Activated T-helper 9 cell treated with anti-CD3 and anti-CD28 coated beads, Interleukin-2, amount 50 U/mL, for 16 hours (primary cell): ENCODE data around the gene RAN.
"Not testable (repeated sequence)": the region's sequence is repeated elsewhere in the genome, so short reads cannot be mapped to it uniquely, and the experiment has no call there.

ENCODE experiments used
- DNase-seq: peaks from one replicate; pipeline ENCODE4 v3.0.0-alpha.2; 2020; ENCODE audit warnings: low read depth

RAN gene

GRCh38 chr12:130849561-130850417 is 22.1 kb upstream of the RAN start:
- no peak for DNase-seq

- DNase-seq = no peak
These were observed 21.3 kb upstream of the RAN start for GRCh38 chr12:130850418-130851021.

GRCh38 chr12:130856088-130856487 is 15.8 kb upstream of the RAN start:
- no peak for DNase-seq

DNA sequence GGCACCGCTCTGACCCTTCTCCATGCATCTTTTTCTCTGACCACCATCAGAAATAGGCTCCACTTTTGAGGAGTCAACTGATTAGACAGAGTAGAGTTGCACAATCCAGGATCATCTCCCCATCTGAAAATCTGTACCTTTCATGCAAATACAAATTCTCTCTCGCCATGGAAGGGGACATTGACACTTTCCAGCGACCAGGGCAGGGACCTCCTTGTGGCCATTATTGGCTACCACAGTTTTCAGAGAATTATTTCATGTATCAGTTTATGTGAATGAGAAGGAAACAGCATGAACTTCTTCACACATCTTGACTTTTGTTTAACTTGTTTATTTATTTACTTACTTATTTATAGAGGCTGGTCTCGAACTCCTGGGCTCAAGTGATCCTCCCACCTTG is 13.8 kb upstream of the RAN start:
- DNase-seq = no peak

DNA sequence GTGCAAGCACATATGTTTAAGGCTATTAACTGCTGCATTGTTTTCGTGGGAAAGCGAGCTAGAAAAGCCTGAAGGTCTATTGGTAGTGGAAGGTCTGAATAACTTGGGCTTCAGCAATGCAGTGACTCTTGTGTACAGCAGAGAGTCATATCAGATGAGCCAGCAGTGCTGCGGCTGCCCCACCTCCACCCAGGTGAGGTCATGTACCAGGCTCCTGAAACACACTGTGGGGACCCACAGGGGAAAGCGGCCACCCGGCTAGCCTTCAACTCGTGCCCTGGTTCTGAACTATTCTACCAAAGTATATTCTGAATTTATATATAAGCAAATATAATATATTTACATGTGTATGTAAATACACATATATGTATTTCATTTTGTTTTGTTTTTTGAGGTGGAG is 12.7 kb upstream of the RAN start:
- no peak for DNase-seq

- DNase-seq = no peak
These were observed 11.6 kb upstream of the RAN start for GRCh38 chr12:130860311-130860710.

DNA sequence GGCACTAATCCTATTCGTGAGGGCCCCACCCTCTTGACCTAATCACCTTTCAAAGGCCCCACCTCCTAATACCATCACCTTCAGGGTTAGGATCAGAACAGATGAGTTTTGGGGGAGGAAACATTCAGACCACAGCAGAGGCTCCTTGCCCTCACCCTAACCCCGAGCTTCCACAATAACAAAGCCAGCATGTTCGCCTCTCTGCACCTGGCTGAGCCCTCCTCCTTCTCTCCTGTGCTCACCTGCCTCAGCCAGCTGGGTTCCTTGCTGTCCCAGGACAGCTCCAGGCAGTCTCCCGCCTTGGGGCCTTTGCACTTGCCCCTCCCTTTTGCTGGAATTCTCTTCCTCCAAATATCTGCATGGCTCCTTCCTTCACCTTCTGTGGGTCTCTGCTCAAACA is 9.7 kb upstream of the RAN start:
- DNase-seq = no peak

GRCh38 chr12:130862771-130863170 is 9.1 kb upstream of the RAN start:
- DNase-seq = not testable (repeated sequence)

DNA sequence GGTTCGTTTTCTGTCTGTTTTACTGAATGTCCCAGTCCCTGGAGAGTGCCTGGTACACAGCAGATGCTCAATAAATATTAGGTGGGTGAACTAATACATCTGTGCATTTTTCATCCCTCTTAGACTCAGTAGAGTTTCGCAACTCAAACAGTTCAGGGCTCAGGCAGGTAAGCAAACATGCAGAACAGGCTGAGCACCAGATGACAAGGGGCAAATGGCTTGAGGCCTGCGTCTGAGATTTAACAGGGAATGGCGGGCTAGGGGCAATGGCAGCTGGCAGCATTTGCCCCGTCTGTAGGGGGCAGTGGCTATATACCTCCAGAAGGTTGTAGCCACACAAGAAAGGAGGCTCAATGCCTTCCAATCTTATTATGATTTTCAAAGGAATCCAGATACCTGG is 8.6 kb upstream of the RAN start:
- DNase-seq = no peak

- no peak for DNase-seq
These were observed 3.5 kb upstream of the RAN start for GRCh38 chr12:130868412-130868811.

DNA sequence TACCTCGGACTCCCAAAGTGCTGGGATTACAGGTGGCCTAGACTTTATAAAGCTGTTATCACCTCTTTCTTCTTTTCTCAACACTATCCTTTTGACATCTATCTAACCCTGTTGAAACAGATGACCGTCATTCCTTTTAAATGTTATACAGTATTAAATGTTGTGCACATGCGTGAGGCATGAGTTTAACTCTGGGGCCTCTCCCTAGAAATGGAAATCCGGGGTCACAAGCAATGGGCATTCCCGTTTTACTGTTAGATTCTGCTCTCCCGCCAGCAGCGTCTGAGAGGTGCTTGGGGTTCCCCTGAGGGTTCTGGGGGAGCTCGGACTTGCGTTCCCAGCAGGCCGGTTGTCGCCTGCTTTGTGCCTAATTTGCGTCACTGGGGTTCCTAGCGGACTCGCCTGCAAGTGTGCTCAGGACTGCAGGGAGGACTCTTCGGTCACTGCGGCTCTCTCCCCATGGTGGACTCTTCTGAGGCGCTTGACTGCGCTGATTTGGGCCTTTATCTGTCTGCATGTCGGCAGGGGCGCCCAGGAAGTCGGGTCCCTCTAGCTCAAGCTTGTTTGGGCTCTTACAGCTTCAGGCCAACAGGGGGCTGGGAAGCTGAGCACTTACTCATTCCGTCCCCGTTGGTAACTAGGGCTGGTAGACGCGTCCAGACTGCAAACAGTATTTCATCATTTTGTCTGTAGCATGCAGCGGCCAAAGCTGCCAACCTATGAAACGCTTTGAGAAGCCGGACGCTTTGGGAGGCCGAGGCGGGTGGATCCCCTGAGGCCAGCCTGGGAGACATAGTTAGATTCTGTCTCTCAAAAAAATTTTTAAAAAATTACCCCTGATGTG is 1.2 kb upstream of the RAN start:
- DNase-seq = peak; percentile 53

DNA sequence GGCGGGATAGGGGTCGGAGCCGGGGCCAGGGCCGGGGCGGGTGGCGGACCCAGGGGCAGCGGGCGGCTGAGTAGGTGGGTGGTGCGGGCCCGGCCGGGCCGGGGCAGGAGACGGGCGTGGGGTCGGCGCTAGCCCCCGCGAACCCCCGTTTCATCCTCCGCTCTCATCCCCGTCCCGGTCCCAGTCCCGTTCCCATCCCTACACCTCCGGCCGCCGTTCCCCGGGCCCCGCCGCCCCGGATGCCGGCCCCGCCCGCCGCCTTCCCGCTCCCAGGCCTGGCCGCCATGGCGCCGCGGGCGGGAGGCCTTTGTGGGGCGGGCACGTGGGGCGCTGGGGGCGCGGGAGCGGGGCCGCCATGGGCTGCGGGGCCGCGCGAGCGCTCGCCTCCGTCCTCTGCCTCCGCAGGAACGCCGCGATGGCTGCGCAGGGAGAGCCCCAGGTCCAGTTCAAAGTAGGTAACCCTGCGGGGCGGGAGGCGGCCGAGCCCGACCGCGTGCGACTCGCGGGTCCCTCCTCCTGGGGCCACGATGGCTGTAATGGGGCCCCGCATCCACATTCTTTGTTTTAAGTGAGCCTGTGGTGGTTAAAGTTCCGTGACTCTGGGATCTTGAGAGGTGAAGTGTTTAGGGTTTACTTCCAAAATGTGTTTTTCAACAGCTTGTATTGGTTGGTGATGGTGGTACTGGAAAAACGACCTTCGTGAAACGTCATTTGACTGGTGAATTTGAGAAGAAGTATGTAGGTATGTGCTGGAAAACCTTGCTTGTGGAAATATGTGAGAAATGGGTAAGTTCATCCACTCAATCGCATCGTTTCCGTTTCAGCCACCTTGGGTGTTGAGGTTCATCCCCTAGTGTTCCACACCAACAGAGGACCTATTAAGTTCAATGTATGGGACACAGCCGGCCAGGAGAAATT is 572 bp downstream of the RAN start:
- DNase-seq = peak; percentile 48

- no peak for DNase-seq
These were observed 1.4 kb downstream of the RAN start for GRCh38 chr12:130873106-130873795.

DNA sequence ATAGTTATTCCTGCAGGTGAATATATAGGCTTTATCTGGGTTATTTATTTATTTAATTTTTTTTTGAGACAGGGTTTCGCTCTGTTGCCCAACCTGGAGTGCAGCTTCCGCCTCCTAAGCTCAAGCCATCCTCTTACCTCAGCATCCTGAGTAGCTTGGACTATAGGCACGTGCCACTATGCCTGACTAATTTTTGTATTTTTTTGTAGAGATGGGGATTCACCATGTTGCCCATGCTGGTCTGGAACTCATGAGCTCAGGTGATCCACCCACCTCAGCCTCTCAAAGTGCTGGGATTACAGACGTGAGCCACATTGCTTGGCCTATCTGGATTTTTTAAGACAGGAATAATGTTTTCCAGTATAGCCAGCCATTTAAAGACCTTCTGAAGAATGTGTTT is 2.0 kb downstream of the RAN start:
- DNase-seq = no peak

DNA sequence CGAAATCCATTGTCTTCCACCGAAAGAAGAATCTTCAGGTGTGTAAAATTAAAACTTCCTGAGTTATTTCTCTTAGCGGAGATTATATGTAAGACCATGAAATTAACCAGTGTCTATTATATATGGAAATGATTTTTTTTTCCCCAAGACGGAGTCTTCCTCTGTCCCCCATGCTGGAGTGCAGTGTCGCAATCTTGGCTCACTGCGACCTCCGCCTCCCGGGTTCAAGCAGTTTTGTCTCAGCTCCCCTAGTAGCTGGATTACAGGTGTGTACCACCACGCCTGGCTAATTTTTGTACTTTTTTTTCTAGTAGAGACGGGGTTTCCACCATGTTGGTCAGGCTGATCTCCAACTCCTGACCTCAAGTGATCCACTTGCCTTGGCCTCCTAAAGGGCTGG is 2.8 kb downstream of the RAN start:
- no peak for DNase-seq

DNA sequence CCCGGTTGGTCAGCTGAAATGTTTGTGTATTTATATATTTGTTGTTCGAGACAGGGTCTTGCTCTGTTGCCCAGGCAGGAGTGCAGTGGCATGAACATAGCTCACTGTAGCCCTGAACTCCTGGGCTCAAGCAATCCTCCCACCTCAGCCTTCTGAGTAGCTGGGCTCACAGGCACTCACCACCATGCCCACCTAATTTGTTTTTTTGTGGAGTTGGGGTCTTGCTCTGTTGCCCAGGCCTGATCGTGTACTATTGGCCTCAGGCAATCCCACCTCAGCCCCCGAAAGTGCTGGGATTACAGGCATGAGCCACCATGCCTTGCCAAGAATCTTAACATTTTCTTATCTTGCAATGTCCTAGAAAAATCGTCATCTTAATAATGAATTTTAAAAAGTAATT is 3.3 kb downstream of the RAN start:
- DNase-seq = no peak

DNA sequence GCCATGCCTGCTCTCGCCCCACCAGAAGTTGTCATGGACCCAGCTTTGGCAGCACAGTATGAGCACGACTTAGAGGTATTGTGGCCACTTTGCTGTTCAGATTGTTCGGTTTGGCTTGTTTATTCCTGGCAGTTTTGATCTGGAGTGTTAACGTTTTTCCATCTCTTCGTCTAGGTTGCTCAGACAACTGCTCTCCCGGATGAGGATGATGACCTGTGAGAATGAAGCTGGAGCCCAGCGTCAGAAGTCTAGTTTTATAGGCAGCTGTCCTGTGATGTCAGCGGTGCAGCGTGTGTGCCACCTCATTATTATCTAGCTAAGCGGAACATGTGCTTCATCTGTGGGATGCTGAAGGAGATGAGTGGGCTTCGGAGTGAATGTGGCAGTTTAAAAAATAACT is 3.8 kb downstream of the RAN start:
- DNase-seq = not testable (repeated sequence)

GRCh38 chr12:130876297-130876696 is 4.4 kb downstream of the RAN start:
- no peak for DNase-seq

DNA sequence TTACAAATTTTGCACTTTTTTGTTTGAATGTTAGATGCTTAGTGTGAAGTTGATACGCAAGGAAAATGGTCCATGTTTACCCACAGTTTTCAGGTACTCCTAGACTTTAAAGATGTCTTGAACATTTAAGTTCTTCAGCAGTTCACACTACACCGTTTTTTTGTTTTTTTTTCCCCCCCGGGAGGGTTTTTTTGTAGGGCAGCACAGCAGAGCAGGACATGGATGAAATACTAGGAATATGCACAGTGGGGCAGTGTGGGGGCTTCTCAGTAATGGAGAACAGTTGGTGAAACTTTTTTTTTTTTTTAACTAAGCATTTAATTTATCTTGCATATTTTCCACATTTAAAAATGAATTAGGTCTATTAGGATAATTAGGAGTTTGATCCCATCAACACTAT is 4.9 kb downstream of the RAN start:
- no peak for DNase-seq

DNA sequence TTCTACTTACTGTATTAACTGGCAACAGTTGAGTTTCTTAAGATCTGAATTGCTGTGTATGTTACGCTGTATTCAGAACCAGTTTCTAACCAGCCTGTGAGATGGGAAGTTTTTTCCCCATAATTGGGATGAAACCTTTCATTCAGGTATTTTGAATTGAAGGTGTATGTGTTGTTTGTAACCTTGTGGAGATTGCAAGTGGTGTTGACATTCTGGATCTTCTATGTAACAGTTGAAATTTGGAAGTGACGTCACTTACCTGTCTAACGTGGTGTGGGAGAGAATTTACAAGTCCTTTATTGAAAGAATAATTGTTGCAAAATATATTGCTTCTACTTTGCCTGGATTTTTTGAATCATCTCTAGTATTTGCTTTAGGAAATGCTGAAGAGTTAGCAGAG is 5.5 kb downstream of the RAN start:
- DNase-seq = no peak
